ENCODE measurements around the gene PIM2.

Gene PIM2

GRCh38 chrX:48897157-48897624 lies 21.6 kb downstream of the PIM2 start:
- Histone ChIP-seq H4K20me1 (ENCODE audit: low read depth, low read length) (no peaks in the 10 kb centered on the region), H3K27ac (ENCODE audit: low read depth, low read length) (peak overlapping the region; percentile 88), H3K4me2 (ENCODE audit: low read depth, low read length, poor library complexity, severe bottlenecking) (peak overlapping the region; percentile 65), H3K79me2 (ENCODE audit: insufficient read depth, low read length) (peaks cover 22% of the 10 kb centered on the region), H3K9me3 (ENCODE audit: insufficient read depth, low read length) (no peaks in the 10 kb centered on the region), H2AFZ (ENCODE audit: low read depth, low read length, severe bottlenecking) (peak overlapping the region; percentile 43), H3K36me3 (ENCODE audit: low read length) (no peaks in the 10 kb centered on the region), H3K9me2 (replicated peaks; ENCODE audit: insufficient read depth, low read length) (no peaks in the 10 kb centered on the region), H3K27me3 (ENCODE audit: low read length) (no peaks in the 10 kb centered on the region), H3K9ac (ENCODE audit: low read length) (peak overlapping the region; percentile 93), H3F3A (ENCODE audit: insufficient read depth) (peaks cover 5% of the 10 kb centered on the region; the same call in 1 of the 2 replicates), H3K4me3 (ENCODE audit: insufficient read depth, low read length, poor library complexity, severe bottlenecking) (peak overlapping the region; percentile 87)
- TF ChIP-seq EZH2phosphoT487 (conservative IDR thresholded peaks at IDR 0.05; ENCODE audit: low read length) (no peak), CTCF (IDR thresholded peaks at IDR 0.05; ENCODE audit: insufficient read depth, low read length, poor library complexity, severe bottlenecking) (no peak)

- Histone ChIP-seq H3K79me2 (ENCODE audit: insufficient read depth, low read length) (peaks cover 22% of the 10 kb centered on the region), H3K4me2 (ENCODE audit: low read depth, low read length, poor library complexity, severe bottlenecking) (peak overlapping the region; percentile 65), H2AFZ (ENCODE audit: low read depth, low read length, severe bottlenecking) (no peak overlapping the region), H3K36me3 (ENCODE audit: low read length) (no peaks in the 10 kb centered on the region), H3F3A (ENCODE audit: insufficient read depth) (peaks cover 5% of the 10 kb centered on the region; the same call in 1 of the 2 replicates), H3K9me3 (ENCODE audit: insufficient read depth, low read length) (no peaks in the 10 kb centered on the region), H3K9ac (ENCODE audit: low read length) (peak overlapping the region; percentile 93), H3K27me3 (ENCODE audit: low read length) (no peaks in the 10 kb centered on the region), H3K9me2 (replicated peaks; ENCODE audit: insufficient read depth, low read length) (no peaks in the 10 kb centered on the region), H3K4me3 (ENCODE audit: insufficient read depth, low read length, poor library complexity, severe bottlenecking) (peak overlapping the region; percentile 87), H4K20me1 (ENCODE audit: low read depth, low read length) (no peaks in the 10 kb centered on the region), H3K27ac (ENCODE audit: low read depth, low read length) (no peak overlapping the region)
- TF ChIP-seq CTCF (IDR thresholded peaks at IDR 0.05; ENCODE audit: insufficient read depth, low read length, poor library complexity, severe bottlenecking) = no peak
- TF ChIP-seq EZH2phosphoT487 (conservative IDR thresholded peaks at IDR 0.05; ENCODE audit: low read length) = no peak
These were observed 22.2 kb downstream of the PIM2 start for GRCh38 chrX:48896611-48897011.

GRCh38 chrX:48894891-48895290 lies 23.9 kb downstream of the PIM2 start:
- Histone ChIP-seq H3K9ac (ENCODE audit: low read length) (no peak overlapping the region), H3K9me3 (ENCODE audit: insufficient read depth, low read length) (no peaks in the 10 kb centered on the region)

More at GRCh38 chrX:48894891-48895290, 23.9 kb downstream of the PIM2 start:
- Histone ChIP-seq H3K79me2 (ENCODE audit: insufficient read depth, low read length) (peaks cover 22% of the 10 kb centered on the region), H3F3A (ENCODE audit: insufficient read depth) (peaks cover 5% of the 10 kb centered on the region; the same call in 1 of the 2 replicates), H3K36me3 (ENCODE audit: low read length) (no peaks in the 10 kb centered on the region), H3K27me3 (ENCODE audit: low read length) (no peaks in the 10 kb centered on the region), H3K4me2 (ENCODE audit: low read depth, low read length, poor library complexity, severe bottlenecking) (no peak overlapping the region), H3K27ac (ENCODE audit: low read depth, low read length) (no peak overlapping the region), H3K4me3 (ENCODE audit: insufficient read depth, low read length, poor library complexity, severe bottlenecking) (no peak overlapping the region), H2AFZ (ENCODE audit: low read depth, low read length, severe bottlenecking) (no peak overlapping the region), H3K9me2 (replicated peaks; ENCODE audit: insufficient read depth, low read length) (no peaks in the 10 kb centered on the region), H4K20me1 (ENCODE audit: low read depth, low read length) (no peaks in the 10 kb centered on the region)
- no peak for TF ChIP-seq EZH2phosphoT487 (conservative IDR thresholded peaks at IDR 0.05; ENCODE audit: low read length)
- no peak for TF ChIP-seq CTCF (IDR thresholded peaks at IDR 0.05; ENCODE audit: insufficient read depth, low read length, poor library complexity, severe bottlenecking)

All from SU-DHL-6 (cell line).